Cortex of kidney (tissue), 1 donor: ENCODE results near the gene TNS1.

Source experiments
- DNase-seq: peaks from one replicate; lab custom pipeline; 2025; lab: John Stamatoyannopoulos, UW

The TNS1 gene

DNA sequence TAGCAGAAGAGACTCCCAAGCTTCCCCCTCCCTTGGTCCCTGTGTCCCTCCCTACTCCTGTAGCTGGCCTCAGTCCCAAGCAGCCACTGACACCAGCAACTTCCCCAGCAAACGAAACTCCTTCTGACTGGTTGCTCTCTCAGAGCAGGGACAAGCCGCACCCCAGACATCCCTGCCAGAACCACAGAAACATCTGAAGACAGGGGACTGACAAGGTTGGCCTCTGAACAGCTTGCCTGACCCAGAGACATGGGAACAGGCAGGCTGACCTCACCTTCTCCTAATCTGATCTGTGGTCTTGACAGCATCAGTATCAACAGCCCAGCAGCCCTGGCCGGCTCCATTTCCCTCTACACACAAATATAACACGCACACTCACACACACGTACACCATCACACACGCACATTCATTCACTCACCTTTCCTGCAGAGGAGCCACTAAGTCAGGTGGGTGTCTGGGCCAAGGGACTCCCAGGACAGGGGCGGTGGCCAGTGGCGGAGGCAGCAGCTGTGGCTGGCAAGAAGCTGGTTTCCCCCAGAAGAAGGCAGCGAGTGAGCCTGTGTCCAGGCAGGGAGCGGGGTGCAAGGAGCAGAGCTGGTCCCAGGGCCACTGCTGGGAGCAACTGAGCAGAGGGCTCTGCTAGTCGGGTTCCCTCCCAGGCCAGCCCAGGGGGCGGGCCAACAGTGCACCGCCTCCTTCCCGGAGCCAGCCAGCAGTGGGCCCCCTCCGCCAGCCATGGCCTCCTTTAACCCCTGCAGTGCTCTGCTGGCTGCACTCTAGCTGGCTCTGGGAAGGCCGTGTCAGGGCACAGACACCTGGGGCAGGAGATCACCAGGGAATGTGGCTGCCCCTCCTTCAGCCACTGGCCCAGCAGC is 59.1 kb downstream of the TNS1 start:
- DNase-seq, result no peak

DNA sequence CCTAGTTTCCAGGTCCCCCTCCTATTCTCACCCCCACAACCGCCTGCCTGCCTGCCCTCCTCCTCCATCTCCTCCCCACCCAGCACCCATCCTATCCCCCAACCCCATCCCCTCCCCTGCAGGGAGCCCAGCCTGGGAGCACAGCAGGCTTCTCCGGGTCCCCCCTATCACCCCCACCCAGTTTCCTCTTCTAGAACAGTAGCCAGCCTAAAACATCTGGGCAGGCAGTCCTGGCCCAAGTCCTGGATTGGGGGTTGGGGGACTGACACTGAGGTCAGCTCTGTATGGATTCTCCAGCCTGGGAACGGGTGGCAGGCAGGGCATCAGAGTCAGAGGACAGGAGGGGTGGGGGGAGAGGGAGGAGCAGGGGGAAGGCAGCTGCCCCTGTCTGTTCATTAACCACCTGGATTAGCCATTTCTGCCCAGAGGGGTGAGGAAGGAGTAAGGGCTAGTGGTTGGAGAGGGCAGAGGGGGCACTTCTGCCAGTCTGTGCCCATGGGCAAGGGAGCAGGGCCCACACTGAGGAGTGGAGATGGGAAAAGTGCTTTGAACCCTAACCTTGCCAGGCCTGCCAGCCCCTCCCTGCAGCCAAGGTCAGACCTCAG is 60.0 kb downstream of the TNS1 start:
- DNase-seq, result no peak

DNA sequence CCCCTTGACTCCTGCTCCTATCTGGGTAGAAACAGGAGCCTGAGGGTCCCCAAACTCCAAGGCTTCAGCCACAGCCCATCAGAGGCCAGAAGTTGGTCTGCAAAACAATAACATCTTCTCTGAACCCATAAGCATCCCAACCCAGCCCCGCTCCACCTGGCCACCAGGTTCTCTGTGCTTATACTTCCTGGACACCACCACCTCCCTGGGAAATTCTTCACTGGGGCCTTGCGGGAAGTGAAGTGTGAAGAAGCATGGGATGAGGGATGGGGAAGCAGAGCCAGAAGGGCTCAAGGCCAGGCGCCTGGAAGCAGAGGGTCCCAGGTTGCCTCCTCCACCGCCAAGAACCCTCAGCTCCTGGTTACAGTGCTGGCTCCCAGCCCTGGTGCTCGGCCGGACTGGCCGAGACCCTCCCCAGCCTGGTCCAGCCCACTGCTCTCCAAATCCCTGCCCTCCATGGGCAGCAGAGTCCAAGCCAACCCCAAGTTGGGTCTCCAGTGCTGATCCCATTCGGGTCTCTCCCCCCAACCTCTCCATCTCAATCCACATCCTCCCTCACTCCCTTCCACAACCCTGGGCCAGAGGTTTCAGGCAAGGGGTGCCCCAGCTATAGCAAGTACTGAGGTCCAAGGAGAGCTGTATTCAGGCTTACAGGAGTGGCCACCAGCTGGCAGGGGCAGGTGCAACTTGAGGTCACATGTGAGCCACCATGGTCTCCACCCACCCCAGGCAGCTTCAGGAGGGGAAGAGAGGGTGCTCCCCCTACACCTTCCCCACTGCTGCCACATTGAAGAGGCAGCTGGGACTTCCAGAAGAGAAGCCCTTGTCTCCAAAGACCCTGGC is 60.7 kb downstream of the TNS1 start:
- no peak for DNase-seq

DNA sequence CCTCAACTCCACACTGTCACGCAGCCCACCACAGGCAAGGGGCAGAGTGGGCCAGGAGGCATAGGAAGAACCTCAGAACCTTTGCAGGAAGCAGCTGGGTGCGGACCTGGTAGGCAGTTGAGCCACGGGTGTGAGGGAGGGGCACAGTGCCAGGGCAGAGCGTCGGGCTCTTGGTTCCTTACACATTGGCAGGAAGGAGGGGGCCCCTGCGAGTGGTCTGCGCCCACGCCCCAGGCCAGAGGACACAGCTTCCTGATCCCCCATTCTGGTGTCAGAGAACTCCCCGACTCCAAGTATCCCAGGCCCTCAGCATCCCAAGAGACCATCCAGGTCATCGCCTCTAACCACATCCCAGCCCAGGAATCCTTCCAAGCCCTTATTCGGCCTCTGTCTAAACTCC is 61.5 kb downstream of the TNS1 start:
- no peak for DNase-seq

DNA sequence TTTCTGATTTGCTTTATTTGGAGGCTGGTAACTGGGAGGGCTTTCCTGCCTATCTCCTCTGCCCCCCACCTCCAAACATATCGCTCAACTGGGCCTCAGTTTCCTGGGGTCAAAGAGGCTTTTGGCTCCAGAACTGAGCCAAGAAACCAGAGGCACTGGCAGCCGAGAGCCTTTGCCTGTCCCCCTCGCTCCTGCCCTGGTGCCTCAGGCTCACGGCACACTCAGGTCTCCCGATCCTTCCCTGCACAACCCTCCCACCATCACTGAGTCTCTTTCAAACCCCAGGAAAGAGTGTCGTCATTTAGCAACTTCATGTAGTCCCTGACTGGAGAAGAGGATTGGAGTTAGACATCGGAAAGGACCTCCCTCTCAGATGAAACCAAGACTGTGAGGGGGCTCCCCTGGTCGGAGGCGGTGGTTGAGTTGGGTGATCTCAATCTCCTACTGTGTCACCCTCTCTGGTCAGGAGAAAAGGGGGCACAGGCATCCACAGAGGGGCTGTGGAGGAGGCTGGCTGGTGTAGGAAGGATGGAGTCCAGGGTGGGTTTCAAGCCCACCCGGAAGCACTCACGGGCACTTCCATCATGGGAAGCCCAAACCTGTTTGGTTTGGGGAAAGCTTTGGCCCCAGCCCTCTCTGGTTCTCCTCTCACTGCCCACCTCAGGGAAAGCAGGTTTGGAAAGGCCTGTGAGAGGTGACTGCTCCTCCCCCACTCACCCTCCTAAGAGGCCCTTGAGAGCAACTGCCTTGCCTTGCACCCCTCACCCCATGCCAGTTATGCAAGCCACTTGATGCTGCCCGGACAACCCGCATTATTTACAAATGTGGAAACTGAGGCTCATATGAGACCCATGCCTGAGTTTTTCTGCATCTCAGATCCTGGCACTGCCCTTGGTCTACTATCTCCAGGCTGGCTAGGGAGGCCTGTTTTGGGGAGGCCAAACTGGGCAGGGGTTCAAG is 62.3 kb downstream of the TNS1 start:
- DNase-seq, result no peak

DNA sequence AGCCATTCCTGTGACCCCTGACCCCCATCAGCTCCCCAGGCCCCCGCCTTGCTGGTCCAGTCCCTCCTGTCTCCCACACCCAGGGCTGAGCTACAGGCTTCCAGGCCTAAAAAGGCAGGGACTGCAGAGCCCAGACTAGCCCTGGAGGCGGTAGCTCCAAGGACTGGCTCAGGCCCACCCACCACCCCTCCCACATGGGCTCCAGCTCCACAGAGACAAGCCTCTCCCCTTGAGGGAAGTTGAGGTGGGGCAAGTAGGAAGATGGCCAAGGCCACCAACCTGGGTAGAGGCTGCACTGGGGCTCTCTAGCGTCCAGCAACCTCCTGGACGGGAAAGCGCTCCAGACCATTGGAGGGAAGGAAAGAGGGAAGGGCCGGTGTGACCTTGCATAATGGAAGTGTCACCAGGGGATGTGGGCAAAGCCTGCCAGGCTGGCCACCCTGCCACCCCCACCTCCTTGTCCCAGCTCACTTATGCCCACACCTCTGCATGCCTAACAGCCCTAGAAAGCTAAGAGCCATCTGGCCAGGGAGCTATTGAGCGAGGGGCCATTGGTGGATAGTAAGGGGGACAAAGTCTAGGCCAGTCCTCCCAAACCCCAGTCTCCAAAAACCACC is 63.1 kb downstream of the TNS1 start:
- no peak for DNase-seq

DNA sequence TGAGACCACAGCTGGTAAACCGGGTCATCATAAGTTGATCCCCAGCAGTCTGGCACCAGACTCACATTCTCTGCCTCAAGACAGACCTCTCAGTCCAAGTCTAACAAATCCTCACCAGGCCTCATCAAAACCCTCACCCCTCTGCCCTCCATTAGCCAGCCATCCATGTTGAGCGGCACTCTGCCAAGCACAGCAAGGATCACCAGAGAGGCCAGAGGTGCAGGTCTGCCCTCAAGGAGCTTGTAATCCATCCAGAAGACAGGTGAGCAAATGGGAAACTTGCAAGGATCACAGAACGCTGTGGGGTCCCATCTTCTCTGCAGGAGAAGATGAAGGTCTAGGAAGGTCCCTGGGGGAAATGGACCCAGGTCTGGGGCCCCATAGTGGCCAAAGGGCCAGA is 63.6 kb downstream of the TNS1 start:
- no peak for DNase-seq

DNA sequence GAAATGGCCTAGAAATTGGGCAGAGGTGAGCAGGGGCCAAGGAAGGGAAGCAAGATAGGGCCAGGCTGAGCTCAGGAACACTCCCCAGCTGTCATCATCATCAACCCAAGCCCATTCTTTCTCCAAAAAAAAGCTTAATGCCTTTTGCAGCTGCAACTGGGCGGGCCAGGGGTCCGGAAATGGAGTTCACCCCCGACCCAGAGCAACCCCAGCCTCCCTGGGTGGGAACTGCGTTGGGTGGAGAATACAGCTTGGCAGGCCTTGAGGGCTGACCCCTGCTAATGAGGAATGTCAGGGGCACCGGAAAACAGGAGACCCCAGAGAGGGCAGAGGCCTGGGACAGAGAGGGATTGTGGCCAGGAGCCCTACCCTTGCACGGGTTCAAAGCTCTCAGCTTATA is 64.8 kb downstream of the TNS1 start:
- no peak for DNase-seq

DNA sequence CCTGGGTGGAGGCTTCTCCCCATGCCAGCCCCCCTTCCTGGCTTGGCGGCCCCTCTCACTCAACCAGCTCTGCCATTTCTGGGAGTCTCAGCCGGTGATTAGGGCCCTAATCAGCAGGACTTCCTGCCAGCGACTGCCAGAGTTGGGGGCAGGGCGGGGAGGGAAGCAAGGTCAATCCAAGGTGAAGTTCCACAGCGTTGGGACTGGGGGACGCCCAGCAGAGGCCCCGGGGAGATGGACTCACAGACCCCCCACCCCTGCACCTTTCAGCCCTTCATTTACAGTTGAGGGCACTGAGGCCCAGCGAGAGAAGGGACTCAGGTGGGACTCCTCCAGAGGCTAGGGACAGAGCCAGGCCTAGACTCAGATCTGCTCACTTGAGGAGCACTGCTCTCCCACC is 65.3 kb downstream of the TNS1 start:
- DNase-seq, result no peak

DNA sequence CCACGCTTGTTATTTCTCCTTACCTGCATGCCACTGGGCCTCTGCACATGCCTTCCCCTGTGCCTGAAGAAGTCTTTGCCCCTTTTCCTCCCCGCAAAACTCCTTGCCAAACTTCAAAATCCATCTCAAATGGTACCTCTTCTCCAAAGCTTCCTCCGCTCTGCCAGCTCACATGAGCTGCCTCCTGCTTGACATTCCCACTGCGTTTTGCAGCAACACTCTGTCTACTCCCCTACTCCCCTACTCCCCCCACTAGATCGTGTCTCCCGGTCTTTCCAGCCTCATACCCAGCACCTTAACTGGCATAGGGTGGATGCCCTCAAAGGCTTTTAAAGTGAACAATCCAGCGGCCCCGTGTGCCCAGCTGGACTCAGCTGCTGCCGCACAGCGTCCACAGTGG is 65.8 kb downstream of the TNS1 start:
- DNase-seq, result no peak

DNA sequence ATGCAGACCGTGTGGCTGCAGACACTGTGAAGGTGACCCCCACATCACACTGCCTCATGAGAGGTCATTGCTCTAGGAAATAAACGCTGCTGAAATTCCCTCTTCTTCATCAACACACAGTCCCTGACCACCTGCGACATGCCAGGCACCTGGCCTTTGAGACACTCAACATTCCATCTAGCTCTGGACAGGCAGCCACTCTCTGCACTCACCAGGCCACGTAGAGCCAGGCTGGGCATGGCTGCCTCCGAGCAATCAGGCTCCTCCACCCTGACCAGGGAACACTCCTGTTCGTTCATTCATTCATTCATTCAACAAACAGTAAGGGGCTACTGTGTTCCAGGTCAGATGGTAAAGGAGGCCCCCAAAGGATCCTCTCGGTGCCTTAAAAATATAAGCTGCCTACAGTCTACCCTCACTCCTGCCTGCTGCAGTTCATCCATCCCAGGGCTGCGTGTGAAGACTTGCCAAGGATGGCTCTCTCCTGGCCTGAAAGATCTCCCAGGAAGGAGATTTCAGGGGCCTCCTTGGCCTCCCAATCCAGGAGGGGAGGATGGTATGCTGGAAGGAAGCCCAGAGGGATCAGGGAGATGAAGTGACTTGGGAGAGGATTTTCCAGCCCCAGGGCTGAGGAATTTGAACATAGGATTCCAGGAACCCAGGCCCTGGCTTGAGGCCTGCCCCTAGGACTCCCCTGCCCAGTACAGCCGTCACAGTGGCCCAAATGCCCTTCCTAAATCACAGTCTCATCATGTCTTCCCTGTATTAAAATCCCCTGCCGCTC is 66.7 kb downstream of the TNS1 start:
- DNase-seq, result no peak

DNA sequence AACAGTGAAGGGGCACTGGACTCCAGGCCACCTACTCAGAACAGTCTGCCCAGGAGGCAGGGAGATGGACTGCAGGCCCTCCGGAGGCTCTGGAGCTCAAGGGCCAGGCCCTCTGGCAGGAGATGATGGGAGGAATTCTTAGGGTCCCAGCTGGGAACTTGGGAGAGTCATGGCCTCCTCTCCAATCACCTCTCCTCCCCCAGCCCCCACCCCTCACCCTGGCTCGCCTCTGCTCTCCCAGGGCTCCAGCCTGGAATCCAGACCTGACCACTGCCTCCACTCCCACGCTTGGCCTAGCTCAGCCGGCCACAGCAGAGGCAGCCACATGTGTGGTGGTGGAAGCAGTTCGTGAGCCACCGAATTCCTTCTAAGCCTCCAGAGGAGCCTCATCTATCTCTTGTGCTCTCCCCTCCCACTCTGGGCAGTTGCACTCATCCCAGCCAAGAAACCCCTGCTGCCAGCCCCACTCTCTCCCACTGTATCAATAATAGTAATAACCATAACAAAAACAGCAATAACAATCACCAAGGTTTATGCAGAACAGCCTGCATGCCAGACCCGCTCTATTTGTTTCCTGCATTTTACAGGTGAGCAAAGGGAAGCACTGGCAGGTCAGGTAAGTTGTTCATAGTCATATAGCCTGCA is 67.4 kb downstream of the TNS1 start:
- no peak for DNase-seq

DNA sequence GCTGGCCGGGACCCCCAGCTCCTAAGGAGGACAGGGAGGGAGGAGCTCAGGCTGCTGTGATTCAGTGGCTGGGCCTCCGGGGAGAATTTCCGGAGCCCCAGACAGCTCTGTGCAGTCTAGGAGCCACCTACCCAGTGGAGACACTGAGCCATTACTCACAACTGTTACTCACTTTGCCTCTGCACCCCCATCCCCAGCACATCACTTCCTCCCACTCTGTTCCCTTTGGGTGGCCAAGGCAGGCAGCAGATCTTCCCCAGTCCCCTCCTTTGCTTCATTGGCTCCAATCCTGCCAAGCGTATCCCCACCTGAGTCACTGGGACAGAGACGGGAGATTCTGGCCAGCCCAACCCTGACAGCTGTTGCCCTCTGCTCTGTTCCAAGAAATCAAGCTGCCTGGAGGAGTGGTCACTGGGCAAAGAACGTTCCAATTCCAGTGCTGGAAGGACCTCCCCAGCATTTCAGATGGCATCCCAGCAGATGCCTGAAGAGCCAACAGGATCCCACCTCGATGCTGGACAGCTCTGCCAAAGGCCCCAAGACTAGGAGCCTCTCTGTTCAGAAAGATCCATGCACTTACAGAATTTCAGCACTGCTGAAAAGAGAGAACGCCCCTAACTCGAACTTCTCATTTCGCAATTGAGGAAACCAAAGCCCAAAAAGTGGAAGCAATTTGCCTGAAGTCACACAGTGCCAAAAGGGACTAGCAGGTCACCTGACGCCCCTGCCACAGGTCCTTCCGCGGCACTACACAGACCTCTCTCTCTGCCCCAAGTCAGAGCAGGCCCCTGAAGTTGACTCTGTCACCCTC is 68.3 kb downstream of the TNS1 start:
- DNase-seq, result no peak

DNA sequence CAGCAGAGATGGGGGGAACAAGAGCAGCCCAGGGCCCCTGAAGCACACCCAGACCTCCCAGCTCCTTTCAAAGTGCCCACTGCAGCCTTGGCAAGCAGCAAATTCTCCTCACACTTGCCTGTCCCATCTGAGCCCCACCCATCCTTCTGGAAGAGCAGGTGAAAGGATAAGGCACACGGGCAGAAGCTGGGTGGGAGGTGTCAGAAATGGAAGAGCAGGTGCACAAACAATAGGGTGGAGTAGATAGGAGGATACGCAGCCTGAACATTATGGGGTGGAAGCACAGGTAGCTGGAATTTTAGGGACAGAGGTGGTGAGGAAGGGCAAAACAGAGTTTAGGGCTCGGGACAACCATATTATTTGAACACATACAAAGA is 69.2 kb downstream of the TNS1 start:
- DNase-seq, result no peak

DNA sequence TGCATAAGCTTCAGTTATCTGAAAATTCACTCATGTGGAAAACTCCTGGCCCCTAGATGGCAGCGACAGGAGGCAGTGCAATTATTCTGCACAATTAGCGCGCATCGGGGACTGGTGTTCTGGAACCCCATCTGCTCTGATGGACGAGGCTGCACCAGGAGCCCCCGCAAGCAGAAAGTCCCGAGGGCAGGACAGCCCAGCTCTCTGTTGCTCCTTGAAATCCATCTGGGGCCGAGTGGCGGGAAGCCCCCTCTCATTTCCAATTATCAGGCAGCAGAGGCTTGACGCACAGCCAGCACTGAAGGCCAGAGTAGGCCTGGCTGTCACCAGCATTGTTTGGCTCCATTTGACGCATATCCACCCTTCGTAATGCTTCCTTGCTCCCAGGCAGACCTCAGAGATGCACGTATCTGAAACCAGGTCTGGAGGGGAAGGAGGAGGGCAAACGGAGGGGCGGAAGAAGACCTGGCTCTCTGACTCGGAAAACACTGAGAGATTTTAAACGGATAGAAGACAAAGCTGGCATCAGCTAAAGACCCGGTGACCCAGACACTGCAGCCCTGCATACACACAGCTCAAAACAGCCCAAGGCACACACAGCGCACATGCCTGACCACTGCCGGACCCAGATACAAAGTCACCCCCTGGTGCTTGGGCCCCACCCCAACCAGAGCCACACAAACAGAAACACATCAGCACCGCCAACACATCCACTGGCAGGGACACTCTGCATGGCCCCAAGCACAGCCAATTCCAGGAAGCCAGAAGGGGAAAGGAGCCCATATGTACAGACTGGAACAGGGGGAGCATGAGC is 69.8 kb downstream of the TNS1 start:
- DNase-seq, result no peak

DNA sequence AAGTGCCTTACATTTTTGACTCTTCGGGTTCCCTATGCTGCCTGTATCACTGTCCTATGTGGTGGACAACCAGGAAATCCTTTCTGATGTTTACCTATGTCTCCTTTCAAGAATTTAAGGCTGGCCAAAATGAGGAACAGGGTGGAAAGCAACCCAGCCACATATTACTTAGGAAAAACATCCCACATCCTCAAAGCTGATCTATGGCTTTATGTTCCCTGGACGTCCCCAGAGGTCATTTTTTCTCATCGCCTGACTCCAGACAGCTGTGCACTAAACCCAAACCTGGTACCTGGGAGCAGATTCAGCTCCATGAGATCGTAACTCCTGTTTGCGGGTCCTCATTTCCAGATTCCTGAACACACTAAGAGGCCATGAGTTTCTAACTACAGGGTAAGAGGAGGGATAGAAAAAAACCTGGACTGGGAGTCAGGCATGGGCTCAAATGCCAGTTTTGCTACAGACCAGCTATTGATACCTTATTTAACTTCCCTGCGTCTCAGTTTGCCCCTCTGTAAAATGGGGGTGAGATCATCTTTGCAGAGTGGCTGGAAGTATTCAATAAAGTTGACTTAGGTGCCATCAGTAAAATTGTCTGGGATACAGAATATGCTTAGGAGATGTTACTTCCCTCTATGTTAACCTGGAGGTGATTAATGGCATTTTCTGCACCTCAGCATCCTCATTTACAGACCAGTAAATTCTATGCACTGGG is 70.8 kb downstream of the TNS1 start:
- DNase-seq, result no peak

DNA sequence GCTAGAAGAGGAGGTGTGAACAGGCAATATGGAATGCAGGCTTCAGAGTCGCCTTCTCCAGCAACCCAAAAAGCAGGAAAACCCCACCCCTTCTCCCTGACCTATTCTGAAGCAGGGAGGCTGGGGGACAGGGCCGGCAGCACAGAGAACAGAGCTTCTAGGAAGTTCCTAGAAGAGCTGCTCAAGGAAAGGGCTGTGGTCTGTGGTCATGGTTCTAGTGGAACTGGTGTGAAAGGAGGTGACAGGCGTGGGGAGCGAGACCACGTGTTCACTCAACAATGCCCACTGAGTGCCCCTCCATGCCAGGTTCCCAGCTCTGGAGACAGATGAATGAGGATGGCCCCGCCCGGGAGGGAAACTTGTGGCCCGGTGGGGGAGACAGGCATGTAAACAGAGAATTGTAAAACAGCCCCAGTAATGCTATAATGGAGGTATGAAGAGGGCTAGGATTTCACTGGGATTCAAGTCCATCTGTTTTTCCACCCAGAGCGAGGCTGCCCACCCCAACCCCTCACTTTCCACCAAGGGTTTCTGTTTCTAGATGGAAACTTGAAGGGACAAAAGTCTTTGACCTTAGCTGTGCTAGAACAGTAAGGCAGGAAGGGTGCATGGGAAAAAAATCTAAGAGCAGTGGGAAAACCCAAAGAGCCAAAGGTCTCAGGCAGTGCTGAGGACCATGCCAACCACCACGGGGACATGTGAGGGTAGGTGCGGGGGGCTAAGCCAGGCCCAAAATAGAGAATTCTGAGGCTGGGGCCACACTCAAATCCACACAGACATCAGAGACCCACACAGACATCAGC is 71.8 kb downstream of the TNS1 start:
- DNase-seq, result no peak
